ENCODE measurements around the gene LCE4A.

Gene LCE4A

DNA sequence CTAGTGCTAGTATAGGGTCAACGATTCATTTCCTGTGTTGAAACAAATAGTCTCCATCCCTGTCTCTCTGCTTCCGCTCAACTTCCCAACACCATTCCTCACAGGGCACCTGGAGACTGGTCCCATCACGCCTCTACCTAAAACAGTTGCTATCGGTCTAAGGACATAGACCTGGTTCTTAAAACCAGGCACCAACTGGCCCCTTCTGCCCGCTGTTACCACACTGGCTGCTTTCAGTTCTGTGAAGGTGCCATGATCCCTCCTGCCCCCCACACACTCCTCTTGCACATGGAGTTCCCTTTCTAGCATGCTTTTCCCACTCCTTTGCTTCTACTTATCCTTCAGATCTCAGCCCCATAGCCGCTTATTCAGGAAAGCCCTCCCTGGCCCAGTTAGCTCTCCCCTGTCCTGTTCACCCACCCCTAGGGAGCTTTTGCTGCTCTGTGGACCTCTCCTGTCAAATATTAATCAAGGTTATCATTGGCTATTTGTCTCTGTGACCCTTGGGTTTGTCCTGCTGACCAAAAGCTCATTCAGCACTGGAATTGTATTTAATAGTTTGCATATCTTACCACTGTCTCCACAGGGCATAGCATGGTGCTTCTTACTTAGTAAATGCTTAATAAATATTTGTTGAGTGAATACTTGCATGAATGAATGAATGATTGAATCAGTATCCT lies 37.9 kb downstream of the LCE4A start:
- no peak for DNase-seq (ENCODE audit: low spot score)

DNA sequence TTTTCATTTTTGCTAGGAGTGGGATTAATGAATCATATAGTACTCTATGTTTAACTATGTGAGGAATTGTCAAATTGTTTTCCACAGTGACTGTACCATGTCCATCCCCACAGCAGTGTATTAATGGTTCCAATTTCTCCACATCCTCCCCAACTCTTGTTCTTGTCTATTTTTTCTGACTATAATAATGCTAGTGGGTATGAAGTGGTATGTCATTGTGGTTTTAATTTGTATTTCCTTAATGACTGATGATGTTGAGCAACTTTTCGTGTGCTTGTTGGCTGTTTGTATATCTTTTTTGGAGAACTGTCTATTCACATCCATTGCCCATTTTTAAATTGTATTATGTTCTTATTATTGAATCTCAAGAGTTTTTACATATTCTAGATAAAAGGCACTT lies 39.9 kb downstream of the LCE4A start:
- DNase-seq (ENCODE audit: low spot score), result no peak

DNA sequence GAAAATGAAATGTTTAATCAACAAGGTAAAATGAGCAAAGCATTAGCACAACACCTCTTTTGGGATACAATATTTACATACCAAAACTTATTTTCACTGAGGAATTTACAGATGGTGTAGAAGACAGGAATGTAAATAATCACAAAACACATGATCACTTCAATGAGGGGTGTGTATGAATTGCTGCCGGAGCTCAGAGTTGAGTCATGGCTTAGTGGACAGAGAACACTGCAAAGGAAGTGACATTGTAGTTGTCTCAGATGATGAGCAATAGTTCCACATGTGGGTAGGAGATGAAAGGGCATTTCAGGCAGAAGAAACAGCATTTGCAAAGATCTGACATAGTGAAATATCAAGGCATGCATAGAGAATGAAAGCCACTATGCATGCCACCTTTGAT lies 44.3 kb downstream of the LCE4A start:
- no peak for DNase-seq (ENCODE audit: low spot score)

DNA sequence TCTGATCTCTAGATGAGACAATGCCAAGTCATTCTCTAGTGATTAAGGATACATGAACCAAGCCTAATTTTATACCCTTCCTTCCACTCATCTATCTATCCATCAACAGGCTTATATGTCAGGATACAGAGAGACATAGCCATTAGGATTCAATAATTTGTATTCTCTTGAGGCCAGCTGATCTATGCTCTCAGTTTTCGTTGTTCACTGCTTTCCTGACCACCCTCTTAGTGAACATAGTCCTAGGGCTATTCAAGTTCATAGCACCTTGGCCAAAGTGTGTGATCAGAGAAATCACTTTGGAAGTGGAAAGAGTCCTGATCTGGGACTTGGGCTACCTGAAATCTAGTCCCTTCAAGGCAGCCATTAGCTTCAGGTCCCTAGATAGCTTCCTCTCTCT lies 45.6 kb downstream of the LCE4A start:
- DNase-seq (ENCODE audit: low spot score), result no peak

DNA sequence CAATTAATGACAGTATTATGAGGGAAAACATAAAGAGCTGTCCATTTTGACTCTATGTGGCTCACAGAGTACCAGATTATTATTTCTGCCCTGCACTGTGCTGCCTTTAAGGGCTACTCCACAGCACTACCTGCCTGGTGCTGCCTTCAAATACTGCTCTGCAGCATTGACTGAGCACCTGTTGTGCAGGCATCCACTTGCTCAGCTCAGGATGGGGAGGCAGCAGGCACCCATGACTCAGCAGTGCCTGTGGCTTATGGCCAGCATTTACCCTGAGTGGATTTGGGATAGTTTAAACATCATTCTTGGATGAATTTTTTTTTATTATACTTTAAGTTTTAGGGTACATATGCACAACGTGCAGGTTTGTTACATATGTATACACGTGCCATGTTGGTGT lies 48.9 kb downstream of the LCE4A start:
- no peak for DNase-seq (ENCODE audit: low spot score)

DNA sequence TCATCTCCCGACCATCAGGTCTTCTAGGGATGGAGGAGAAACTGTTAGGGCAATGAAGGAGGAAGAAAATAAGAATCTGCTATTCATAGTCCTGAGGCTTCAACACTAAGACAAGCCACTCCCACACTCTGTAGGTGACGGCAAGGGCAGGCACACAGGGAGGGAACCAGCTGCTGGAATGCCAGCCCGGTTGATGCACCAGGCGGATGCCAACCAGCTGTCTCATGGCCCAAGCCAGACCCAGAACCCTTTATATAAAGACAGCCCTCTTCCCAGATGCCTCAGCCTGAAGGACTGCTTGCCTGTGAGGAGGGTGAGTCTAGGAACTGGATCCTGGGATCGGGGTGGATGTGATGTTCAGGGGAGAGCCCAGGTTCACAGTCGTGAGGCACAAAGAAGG lies 49.8 kb downstream of the LCE4A start, which contains the start of gene KPRP:
Gene KPRP (plus strand): TSS at position 279 of the 400 bp plus-strand sequence. CDS start 1,564 bp downstream, outside the sequence.
- DNase-seq (ENCODE audit: low spot score), result no peak

DNA sequence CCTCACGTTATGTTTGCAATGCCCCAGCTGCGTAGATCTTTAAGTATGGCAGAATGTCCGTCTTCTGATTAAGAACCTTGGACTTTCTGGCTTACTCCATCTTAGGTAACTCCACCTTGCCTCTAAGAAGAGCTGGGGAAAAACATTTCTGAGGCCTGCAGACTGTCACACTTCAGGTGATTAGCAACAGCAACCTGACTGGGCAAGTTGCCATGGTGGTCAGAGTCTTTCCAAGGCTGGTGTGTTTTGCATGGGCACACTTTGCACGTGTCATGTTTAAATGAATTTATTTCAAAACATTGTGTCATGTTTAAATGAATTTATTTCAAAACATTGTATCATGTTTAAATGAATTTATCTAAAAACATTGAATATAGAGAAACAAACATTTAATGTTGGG lies 50.7 kb downstream of the LCE4A start:
- DNase-seq (ENCODE audit: low spot score), result no peak

Data from activated CD4-positive, alpha-beta T cell treated with anti-CD3 and anti-CD28 coated beads, Interleukin-2, Interleukin-4, amounts not matched to agents 100 ng/mL and 50 ng/mL, durations not matched to agents 16 hours and 8 hours (primary cell).